ENCODE data around the gene EXOSC10. TPM values are rescaled to one million over a fixed set of nuclear protein-coding genes. Genes with fewer than 3 reads are reported as not detected.

Gene EXOSC10
- total RNA-seq = 47.7 TPM
- long read RNA-seq, transcript EXOSC10-202 (25 exons, 2,808 nt) = major isoform, 49 of 79 reads
- long read RNA-seq, partial matches to known transcripts = 10 of 79 reads
- long read RNA-seq, other reads (novel, unspliced or antisense) = 20 of 79 reads

GRCh38 chr1:11099310-11100148, at the start of gene EXOSC10:
Gene EXOSC10 (minus strand): TSS chr1:11099869. CDS start chr1:11099831, 38 bp downstream.
- Histone ChIP-seq H3K27ac (peak within 1 kb of the TSS; percentile 89), H3K27me3 (ENCODE audit: low read depth) (no peaks in the 10 kb centered on the region), H3K4me3 (peak within 1 kb of the TSS; percentile 85), H3K9me3 (no peaks in the 10 kb centered on the region), H3K36me3 (peaks cover 31% of the 10 kb centered on the region), H3K4me1 (peaks cover 11% of the 10 kb centered on the region)
- TF ChIP-seq, protein P1, sequence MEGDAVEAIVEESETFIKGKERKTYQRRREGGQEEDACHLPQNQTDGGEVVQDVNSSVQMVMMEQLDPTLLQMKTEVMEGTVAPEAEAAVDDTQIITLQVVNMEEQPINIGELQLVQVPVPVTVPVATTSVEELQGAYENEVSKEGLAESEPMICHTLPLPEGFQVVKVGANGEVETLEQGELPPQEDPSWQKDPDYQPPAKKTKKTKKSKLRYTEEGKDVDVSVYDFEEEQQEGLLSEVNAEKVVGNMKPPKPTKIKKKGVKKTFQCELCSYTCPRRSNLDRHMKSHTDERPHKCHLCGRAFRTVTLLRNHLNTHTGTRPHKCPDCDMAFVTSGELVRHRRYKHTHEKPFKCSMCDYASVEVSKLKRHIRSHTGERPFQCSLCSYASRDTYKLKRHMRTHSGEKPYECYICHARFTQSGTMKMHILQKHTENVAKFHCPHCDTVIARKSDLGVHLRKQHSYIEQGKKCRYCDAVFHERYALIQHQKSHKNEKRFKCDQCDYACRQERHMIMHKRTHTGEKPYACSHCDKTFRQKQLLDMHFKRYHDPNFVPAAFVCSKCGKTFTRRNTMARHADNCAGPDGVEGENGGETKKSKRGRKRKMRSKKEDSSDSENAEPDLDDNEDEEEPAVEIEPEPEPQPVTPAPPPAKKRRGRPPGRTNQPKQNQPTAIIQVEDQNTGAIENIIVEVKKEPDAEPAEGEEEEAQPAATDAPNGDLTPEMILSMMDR (IDR thresholded peaks at IDR 0.05) = no peak
- ATAC-seq (peak; percentile 98 to 100), DNase-seq (peak; percentile 95)
- intact Hi-C loops (cut with DNase I) = no loop called here

DNA sequence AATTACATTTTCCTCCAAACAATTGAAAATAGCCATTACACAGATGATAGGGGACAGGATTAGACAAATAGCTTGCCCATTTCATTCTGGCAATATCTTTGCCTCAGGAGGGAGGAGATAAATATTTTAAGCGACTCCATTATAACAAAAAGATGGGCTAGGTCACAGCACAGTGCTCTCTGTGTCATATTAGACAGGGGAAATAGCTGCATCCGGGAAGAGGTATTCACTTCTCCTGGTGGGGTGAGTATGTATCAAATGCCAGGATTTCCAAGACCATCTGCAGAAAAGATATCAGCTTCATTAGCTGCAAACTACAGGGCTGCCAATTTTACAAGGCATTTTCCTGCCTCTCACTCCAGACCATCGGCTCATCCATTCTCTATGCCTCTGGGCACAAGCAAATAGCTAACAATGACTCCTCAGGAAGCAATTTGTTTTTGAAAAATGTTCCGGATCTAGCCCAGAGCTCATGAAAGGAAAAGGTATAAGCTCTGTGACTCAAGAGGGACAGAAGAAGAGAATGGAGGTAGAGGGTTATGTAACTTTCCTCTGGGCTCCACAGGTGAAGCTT, 47.6 kb upstream of the EXOSC10 start:
- intact Hi-C loops (cut with DNase I) = no loop called here
- H3K27me3 ChIP-seq (ENCODE audit: low read depth) = no peaks in the 10 kb centered on the region
- peaks cover 78% of the 10 kb centered on the region for H3K36me3 ChIP-seq
- H3K4me1 ChIP-seq = peaks cover 19% of the 10 kb centered on the region
- TF ChIP-seq, protein P1 (IDR thresholded peaks at IDR 0.05) = no peak
- DNase-seq (no peak), ATAC-seq (no peak)
- no peak overlapping the region for H3K27ac ChIP-seq
- H3K4me3 ChIP-seq = no peak overlapping the region
- H3K9me3 ChIP-seq = no peaks in the 10 kb centered on the region

DNA sequence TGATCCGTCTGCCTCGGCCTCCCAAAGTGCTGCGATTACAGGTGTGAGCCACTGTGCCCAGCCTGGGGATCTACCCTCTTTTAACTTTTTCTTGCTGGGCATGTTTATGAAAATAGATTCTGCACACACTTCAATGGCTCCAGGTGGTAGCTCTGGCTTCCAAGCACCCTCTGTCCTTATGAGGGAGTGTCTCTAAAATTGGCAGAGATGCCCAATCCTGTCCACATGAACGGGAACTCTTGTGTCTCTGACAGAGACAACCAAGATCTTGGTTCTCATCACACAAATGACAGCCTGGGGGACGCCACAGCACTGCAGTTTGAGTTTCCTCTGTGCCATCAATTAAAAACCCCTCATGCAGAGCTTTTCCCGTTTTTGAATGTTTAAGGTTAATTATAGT, 46.1 kb upstream of the EXOSC10 start:
- Histone ChIP-seq H3K27me3 (ENCODE audit: low read depth) (no peaks in the 10 kb centered on the region), H3K4me3 (no peak overlapping the region), H3K9me3 (no peaks in the 10 kb centered on the region), H3K27ac (no peak overlapping the region), H3K36me3 (peaks cover 75% of the 10 kb centered on the region), H3K4me1 (peaks cover 7% of the 10 kb centered on the region)
- intact Hi-C loops (cut with DNase I) = no loop called here
- ATAC-seq = no peak
- TF ChIP-seq, protein P1 (IDR thresholded peaks at IDR 0.05) = no peak
- no peak for DNase-seq

GRCh38 chr1:11144570-11145256, 45.0 kb upstream of the EXOSC10 start:
- intact Hi-C loops (cut with DNase I) = no loop called here
- H3K4me3 ChIP-seq = no peak overlapping the region
- DNase-seq (no peak), ATAC-seq (no peak)
- H3K27ac ChIP-seq = peak overlapping the region; percentile 7
- H3K27me3 ChIP-seq (ENCODE audit: low read depth) = no peaks in the 10 kb centered on the region
- no peaks in the 10 kb centered on the region for H3K9me3 ChIP-seq
- peaks cover 6% of the 10 kb centered on the region for H3K4me1 ChIP-seq
- TF ChIP-seq, protein P1 (IDR thresholded peaks at IDR 0.05) = no peak
- peaks cover 79% of the 10 kb centered on the region for H3K36me3 ChIP-seq

DNA sequence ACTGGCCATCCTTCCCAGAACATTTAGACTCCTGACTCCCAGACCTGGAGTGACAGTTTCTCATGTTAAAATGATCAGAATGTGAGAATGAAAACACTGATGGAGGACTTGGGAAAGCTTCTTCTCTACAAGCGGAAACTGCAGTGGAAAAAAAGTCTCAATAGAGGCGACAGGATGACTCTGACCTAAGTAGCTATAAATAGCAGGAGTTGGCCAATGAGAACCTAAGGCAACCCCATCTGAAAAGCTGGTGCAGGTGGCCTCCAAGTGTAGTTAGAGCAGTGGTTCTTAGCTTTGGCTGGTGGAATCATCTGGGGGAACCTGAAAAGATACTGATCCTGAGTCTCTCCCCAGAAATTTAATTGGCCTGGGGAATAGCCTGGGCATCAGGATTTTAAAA, 44.2 kb upstream of the EXOSC10 start:
- ATAC-seq = no peak
- peaks cover 79% of the 10 kb centered on the region for H3K36me3 ChIP-seq
- H3K4me3 ChIP-seq = no peak overlapping the region
- TF ChIP-seq, protein P1 (IDR thresholded peaks at IDR 0.05) = no peak
- intact Hi-C loops (cut with DNase I) = no loop called here
- peak overlapping the region; percentile 7 for H3K27ac ChIP-seq
- no peaks in the 10 kb centered on the region for H3K27me3 ChIP-seq (ENCODE audit: low read depth)
- DNase-seq = no peak
- H3K4me1 ChIP-seq = peaks cover 6% of the 10 kb centered on the region
- no peaks in the 10 kb centered on the region for H3K9me3 ChIP-seq

Measured in lower lobe of right lung (tissue), 2 donors.